WERI-Rb-1 (cell line): ENCODE data around the gene STK17A.
A peak's percentile ranks its signal among the peaks of the same experiment; 100 is the strongest.
"Not testable (repeated sequence)": the region's sequence is repeated elsewhere in the genome, so short reads cannot be mapped to it uniquely, and the experiment has no call there.

Experiments
- DNase-seq: peaks from one replicate; pipeline ENCODE4 v3.0.0-alpha.2; 2020
- H3K27ac ChIP-seq: fragments of 250-450 bp; sonication (Bioruptor Pico); 2 replicates; pipeline ENCODE4 v1.5.1; 2020; ENCODE audit warnings: mild to moderate bottlenecking, moderate library complexity
- H3K27me3 ChIP-seq: fragments of 250-450 bp; sonication (Bioruptor Pico); 2 replicates; pipeline ENCODE4 v1.5.1; 2021; ENCODE audit warnings: mild to moderate bottlenecking, low read depth, moderate library complexity; ENCODE audit not compliant: insufficient read depth, severe bottlenecking
- H3K36me3 ChIP-seq: fragments of 250-450 bp; sonication (Bioruptor Pico); 2 replicates; pipeline ENCODE4 v1.5.1; 2020; ENCODE audit warnings: mild to moderate bottlenecking, moderate library complexity
- H3K4me3 ChIP-seq: 2 replicates; pipeline ENCODE4 v1.5.1; 2011; ENCODE audit warnings: low read depth, mild to moderate bottlenecking, control low read depth, low read length
- H3K9me3 ChIP-seq: fragments of 250-450 bp; sonication (Bioruptor Pico); 2 replicates; pipeline ENCODE4 v1.5.1; 2021; ENCODE audit warnings: mild to moderate bottlenecking, moderate library complexity; ENCODE audit not compliant: severe bottlenecking
- TF ChIP-seq, protein P1 (sequence below): IDR thresholded peaks from 2 replicates; pipeline ENCODE4 v1.5.1; 2011; ENCODE audit warnings: low read depth, mild to moderate bottlenecking, control low read depth, inconsistent platforms, low read length

Gene STK17A

GRCh38 chr7:43583424-43584194 is 701 bp downstream of the STK17A start:
- TF ChIP-seq, protein P1, sequence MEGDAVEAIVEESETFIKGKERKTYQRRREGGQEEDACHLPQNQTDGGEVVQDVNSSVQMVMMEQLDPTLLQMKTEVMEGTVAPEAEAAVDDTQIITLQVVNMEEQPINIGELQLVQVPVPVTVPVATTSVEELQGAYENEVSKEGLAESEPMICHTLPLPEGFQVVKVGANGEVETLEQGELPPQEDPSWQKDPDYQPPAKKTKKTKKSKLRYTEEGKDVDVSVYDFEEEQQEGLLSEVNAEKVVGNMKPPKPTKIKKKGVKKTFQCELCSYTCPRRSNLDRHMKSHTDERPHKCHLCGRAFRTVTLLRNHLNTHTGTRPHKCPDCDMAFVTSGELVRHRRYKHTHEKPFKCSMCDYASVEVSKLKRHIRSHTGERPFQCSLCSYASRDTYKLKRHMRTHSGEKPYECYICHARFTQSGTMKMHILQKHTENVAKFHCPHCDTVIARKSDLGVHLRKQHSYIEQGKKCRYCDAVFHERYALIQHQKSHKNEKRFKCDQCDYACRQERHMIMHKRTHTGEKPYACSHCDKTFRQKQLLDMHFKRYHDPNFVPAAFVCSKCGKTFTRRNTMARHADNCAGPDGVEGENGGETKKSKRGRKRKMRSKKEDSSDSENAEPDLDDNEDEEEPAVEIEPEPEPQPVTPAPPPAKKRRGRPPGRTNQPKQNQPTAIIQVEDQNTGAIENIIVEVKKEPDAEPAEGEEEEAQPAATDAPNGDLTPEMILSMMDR: peak; percentile 42; the same call in 1 of the 2 replicates
- 0 out of 2 replicates have a peak, but pooled peaks cover 3% of the 10 kb centered on the region for H3K36me3 ChIP-seq
- H3K27me3 ChIP-seq: peaks cover 3% of the 10 kb centered on the region
- DNase-seq: peak; percentile 52
- peak overlapping the region; percentile 80 for H3K4me3 ChIP-seq
- peak overlapping the region; percentile 49 for H3K27ac ChIP-seq
- H3K9me3 ChIP-seq: no peaks in the 10 kb centered on the region

- Histone ChIP-seq H3K9me3 (no peaks in the 10 kb centered on the region), H3K27ac (no peak overlapping the region), H3K4me3 (peak overlapping the region; percentile 80), H3K27me3 (peaks cover 3% of the 10 kb centered on the region), H3K36me3 (0 out of 2 replicates have a peak, but pooled peaks cover 3% of the 10 kb centered on the region)
- no peak for DNase-seq
- TF ChIP-seq, protein P1: no peak
These were observed 1.3 kb downstream of the STK17A start for GRCh38 chr7:43584195-43584586.

GRCh38 chr7:43584733-43585132 is 1.8 kb downstream of the STK17A start:
- not testable (repeated sequence) for H3K4me3 ChIP-seq, DNase-seq, H3K27ac ChIP-seq, H3K36me3 ChIP-seq, H3K9me3 ChIP-seq, H3K27me3 ChIP-seq

GRCh38 chr7:43585562-43585961 is 2.7 kb downstream of the STK17A start:
- Histone ChIP-seq H3K27ac (no peak overlapping the region), H3K4me3 (no peak overlapping the region), H3K36me3 (0 out of 2 replicates have a peak, but pooled peaks cover 3% of the 10 kb centered on the region), H3K9me3 (no peaks in the 10 kb centered on the region), H3K27me3 (peaks cover 3% of the 10 kb centered on the region)
- DNase-seq: no peak
- TF ChIP-seq, protein P1: no peak

DNA sequence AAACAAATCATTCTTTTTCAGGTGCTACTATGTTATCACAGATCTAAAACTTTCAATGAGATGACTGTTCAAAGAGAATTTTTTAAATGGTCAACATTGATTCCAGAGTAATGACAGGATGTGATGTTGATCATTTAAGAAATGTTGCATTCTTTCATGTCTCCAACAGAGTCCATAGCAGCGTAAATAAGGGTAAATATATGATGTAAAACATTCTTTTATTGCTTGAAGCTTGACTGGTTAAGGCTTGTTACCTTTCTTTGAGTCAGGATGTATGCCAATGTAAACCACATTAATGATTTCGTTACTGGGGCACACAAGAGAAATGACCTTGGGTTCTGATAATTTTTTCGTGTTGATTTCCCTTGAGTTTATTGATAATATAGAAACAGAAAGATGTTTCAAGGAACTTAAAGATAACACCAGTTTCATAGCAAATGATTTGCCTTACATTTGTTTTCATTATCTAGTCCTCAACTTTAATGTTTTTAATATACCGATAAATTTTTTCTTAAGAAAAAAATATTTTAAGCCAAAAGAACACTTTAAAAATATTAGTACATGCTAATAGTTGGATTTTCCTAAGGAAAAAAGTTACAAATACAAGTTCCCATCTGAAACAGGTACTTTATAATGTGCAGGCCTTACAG is 3.5 kb downstream of the STK17A start:
- Histone ChIP-seq H3K36me3 (0 out of 2 replicates have a peak, but pooled peaks cover 3% of the 10 kb centered on the region), H3K9me3 (no peaks in the 10 kb centered on the region), H3K27me3 (peaks cover 3% of the 10 kb centered on the region), H3K4me3 (no peak overlapping the region), H3K27ac (no peak overlapping the region)
- DNase-seq: no peak
- TF ChIP-seq, protein P1: no peak

DNA sequence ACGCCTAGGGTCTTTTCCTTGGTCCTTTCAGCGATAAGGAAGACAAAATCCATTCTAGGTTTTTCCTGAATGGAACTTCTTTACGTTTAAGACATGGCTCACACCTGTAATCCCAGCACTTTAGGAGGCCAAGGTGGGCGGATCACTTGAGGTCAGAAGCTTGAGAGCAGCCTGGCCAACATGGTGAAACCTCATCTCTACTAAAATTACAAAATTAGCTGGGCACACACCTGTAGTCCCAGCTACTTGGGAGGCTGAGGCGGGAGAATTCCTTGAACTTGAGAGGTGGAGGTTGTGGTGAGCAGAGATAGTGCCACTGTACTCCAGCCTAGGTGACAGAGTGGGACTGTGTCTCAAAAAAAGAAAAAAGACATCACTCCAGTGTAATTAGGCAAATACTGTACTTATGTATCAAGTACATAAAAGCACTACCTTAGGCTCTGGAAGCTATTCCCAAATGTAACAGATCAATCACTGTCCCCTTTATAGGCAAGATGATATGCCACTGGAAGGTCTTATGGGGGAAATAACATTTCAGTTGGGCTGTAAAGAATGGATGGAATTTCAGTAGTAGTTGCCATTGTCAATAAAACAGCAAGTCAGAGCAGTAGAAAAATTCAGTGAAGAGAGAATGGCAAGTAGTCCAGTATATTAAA is 5.7 kb downstream of the STK17A start:
- TF ChIP-seq, protein P1: no peak
- no peaks in the 10 kb centered on the region for H3K9me3 ChIP-seq
- peaks cover 3% of the 10 kb centered on the region for H3K27me3 ChIP-seq
- no peaks in the 10 kb centered on the region for H3K36me3 ChIP-seq
- no peak for DNase-seq
- H3K4me3 ChIP-seq: no peak overlapping the region
- H3K27ac ChIP-seq: no peak overlapping the region
